HG03108 (cell line): ENCODE results near the gene ST7.
"Not testable (repeated sequence)": the region's sequence is repeated elsewhere in the genome, so short reads cannot be mapped to it uniquely, and the experiment has no call there.

Experiments used
- ATAC-seq: cut with Tn5 transposase; IDR thresholded peaks from one replicate; pipeline ENCODE4 v1.9.1; 2021; ENCODE audit warnings: moderate library complexity; ENCODE audit not compliant: unreplicated experiment

Gene ST7

GRCh38 chr7:117024811-117025210 lies 71.5 kb downstream of the ST7 start:
- no peak for ATAC-seq

- no peak for ATAC-seq
These were observed 72.6 kb downstream of the ST7 start for GRCh38 chr7:117025891-117026290.

- not testable (repeated sequence) for ATAC-seq
These were observed 77.0 kb downstream of the ST7 start for GRCh38 chr7:117030346-117030745.

- ATAC-seq: not testable (repeated sequence)
These were observed 77.5 kb downstream of the ST7 start for GRCh38 chr7:117030793-117031192.

- ATAC-seq: no peak
These were observed 79.5 kb downstream of the ST7 start for GRCh38 chr7:117032810-117033209.

GRCh38 chr7:117034851-117035464 lies 81.7 kb downstream of the ST7 start:
- ATAC-seq: no peak

GRCh38 chr7:117035465-117035862 lies 82.2 kb downstream of the ST7 start:
- no peak for ATAC-seq

GRCh38 chr7:117036053-117036669 lies 82.9 kb downstream of the ST7 start:
- no peak for ATAC-seq

- no peak for ATAC-seq
These were observed 83.5 kb downstream of the ST7 start for GRCh38 chr7:117036836-117037235.

GRCh38 chr7:117038408-117038807 lies 85.1 kb downstream of the ST7 start:
- ATAC-seq: no peak

- ATAC-seq: peak; percentile 87
These were observed 87.7 kb downstream of the ST7 start for GRCh38 chr7:117041007-117041406.

- ATAC-seq: no peak
These were observed 88.5 kb downstream of the ST7 start for GRCh38 chr7:117041822-117042221.

GRCh38 chr7:117043108-117043825 lies 90.0 kb downstream of the ST7 start:
- no peak for ATAC-seq

- ATAC-seq: no peak
These were observed 91.4 kb downstream of the ST7 start for GRCh38 chr7:117044664-117045063.

- no peak for ATAC-seq
These were observed 92.8 kb downstream of the ST7 start for GRCh38 chr7:117045927-117046710.

- no peak for ATAC-seq
These were observed 94.2 kb downstream of the ST7 start for GRCh38 chr7:117047496-117047895.

- ATAC-seq: no peak
These were observed 95.0 kb downstream of the ST7 start for GRCh38 chr7:117048114-117048866.

- no peak for ATAC-seq
These were observed 95.6 kb downstream of the ST7 start for GRCh38 chr7:117048882-117049281.

- ATAC-seq: no peak
These were observed 98.5 kb downstream of the ST7 start for GRCh38 chr7:117051808-117052207.

GRCh38 chr7:117053432-117053831 lies 100.1 kb downstream of the ST7 start:
- ATAC-seq: no peak

GRCh38 chr7:117061751-117062150 lies 108.5 kb downstream of the ST7 start:
- no peak for ATAC-seq
